GM19099 (cell line): ENCODE measurements around the gene IPO13.

Experiments used
- POLR2A ChIP-seq: IDR thresholded peaks from 3 replicates; pipeline ENCODE4 v1.6.1; 2011; ENCODE audit warnings: low read depth; ENCODE audit not compliant: insufficient read length; ENCODE audit errors: extremely low read depth

The IPO13 gene

DNA sequence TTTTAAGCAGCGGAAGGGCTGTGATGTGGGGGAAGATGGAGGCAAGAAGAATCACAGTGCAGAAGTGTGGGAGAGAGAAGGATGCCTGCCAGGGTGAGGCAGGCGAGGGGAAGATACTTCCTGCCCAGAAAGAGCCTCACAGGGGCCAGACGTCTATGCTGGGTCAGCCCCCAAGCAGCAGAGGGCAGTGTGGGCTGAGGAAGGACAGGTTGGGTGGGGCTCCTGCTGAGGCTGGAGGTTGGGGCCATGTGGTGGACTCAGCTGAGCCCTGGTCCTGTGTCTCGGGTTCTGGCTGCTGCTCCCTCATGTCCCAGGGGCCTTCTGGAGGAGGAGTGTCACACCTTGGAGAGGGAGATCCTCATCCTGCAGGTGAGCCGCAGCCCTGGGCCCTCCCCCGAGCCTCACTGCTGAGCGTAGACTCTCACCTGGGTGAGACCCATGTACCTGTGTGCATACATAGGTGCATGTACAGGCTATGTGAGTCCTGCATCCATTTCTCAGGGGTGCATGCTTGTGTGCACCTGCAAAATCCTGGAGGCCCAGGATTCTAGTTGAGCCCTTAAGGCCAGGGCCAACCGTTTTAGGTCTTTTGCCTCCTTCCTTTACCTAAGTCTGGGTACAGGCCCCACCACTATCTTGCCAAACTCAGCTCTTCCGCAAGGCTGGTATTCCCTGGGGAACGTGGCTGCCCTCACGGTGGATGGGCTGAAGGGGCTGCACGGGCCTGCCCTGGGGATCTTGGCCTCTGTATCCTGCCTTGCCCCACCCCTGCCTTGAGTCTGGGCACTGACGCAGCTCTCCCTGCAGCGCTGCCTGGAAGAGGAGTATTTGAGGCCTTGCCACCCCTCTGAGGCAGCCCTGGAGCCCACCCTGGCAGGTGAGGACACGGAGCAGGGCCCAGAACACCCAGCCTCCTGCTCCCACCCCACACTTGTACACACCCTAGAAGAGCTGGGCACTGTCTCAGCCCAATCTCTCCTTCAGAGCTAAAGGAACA, 48.3 kb downstream of the IPO13 start:
- TF ChIP-seq POLR2A = no peak

DNA sequence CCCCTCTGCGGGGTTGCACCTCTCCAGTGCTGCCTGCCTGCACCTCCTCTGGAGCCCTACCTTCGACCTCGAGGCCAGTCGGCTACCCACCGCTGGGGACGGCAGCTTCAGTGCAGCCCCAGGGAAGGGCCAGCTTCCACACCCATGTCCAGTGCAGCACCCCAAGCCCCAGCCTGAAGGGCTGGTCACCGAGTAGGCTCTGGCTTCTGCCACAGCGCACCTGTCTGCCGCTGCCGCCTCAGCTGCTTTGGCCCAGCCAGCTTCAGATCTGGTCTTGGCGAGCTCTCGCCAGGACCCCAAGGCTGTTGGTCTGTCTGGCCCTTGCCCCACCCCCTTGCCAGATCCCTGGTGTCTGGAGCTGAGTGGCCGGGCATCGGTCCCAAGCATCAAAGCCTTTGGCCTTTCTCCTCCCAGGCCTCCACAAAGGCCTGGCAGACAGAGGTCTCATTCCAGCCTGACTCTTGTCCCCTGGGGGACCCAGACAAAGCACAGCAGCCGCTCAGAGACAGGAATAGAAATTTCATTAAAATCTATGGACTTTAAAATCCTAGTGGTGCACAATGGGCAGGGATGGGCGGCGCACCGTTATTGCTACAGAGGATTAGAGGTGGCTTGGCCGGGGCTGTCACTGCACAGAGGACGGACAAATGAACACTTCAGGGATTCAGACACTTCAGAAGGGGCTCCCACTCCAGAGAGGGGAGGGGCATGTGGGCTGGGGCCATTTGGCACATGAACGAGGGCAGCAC, 49.4 kb downstream of the IPO13 start:
- no peak for TF ChIP-seq POLR2A

DNA sequence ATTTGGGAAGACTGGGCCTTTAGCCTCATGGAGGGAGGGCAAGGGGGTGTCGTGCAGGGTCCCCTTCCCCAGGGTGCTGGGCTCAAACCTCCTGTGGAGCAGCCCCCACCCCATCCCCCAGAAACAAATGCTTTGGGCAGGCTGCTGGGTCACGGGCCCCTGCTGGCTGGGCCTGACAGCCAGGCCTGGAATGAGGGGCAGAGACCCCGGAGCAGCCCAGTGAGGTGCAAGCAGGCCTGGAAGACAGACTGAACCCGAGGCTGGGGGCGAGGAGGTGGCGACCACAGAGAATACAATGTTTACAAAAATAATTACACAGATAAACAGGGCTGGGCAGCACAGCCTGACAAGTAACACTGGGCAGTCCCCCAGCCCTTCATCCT, 50.0 kb downstream of the IPO13 start:
- no peak for TF ChIP-seq POLR2A

DNA sequence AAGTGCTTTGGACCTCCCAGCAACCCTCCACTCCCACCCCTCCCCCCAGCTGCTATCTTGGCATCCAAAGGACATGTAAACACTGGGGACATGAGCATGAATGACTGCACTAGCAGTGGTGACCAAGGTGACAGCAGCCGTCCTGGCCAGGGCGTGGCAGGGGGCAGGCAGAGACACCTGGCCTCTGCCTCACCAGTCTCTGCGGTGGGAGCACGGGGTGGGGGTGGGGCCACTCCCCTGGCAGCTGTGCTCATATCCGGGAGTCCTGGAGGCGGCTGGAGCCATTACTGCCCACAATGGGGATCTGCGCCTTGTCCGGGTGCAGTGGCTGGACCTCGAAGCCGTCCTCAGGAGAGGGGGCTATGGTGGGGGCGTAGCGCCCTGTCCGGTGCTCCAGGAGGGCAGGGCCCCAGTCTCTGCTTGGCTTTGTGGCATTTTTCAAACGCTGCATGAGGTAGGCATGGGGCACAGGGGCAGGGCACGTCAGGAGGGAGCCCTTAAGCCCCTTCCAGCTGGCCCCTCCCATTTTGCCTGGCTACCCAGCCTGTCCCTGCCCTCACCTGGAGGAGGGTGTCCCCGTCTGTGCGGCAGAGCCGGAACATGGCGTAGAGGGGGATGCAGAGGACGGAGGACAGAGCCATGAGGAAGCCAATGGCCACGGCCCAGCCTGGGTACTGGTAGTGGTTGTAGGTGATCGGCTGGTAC, 50.7 kb downstream of the IPO13 start:
- no peak for TF ChIP-seq POLR2A

DNA sequence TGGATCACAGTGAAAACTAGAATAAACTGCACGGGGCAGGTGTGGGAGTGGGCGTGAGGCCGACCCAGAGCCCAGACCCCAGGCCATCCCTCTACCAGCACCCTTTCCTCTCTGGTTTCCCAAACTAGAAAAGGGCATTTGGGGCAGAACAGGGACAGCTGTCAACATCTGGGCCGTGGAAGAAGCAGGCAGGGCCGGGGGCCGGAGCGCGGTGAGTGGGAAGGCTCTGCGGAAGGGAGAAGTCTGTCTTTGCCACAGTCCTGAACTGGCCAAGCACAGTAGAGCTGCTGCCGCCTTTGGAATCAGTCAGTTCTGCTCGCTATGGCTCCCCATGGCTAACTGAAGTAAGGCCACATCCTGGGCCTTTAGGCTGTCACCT, 51.2 kb downstream of the IPO13 start:
- TF ChIP-seq POLR2A = no peak

DNA sequence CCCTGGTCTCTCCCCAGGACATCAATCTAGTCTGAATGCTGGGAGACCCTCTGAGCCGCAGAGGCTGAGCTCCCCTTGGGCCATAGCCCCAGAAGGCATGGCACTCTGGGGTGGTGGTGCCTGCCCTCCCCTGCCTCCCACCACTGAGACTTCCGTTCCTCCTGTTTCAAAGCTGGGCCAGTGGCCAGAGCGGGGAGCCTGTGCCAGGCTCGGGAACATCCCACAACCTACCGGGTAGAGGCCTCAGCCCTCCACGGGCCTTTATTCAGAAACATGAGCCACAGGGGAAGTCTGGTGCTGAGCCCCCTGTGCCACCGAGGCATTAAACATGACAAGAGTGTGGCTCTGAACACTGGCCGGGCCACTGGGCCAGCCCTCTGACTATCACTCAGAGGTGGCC, 52.7 kb downstream of the IPO13 start:
- TF ChIP-seq POLR2A = no peak

DNA sequence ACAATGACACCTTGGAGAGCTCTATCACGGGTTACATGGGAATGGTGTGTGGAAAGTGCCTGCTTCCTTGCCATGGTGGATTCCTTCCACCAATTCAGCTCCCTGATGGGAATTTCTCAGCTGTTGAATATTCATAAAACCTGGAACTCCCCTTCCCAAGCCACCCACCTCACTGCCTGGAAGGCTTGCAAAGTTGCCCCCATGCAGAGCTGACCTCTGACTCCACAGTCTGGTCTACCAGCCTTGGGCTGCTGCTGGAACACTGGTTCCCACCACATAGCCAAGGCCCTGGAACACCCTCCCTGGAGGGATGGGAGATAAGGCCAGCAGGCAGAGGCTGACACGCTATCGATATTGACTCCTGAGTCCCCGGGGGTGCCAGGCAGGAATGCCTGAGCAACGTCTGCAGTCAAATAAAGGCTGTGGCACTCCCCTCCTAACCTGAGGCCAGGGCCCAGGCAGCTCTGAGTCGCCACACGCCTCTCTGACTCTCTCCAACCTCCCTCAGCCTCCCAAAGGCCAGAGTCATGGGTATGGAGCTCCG, 53.4 kb downstream of the IPO13 start:
- no peak for TF ChIP-seq POLR2A

DNA sequence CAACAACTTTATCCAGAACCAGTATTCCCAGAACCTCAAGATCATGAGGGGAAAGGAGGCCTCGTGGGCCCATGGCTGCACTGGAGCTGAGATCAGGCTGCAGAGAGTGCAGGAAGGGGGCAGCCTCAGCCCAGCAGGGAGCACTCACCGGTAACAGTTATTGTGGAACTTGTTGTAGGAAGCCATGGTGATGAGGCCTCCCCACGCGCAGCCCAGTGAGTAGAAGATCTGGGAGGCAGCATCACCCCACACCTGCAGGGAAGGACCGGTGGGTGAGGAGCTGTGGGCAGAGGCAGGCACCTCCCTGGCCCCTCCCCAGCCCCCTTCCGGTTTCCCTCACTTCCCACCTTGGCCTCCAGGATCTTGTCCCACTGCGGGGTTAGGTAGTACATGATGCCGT, 55.4 kb downstream of the IPO13 start:
- TF ChIP-seq POLR2A = no peak

DNA sequence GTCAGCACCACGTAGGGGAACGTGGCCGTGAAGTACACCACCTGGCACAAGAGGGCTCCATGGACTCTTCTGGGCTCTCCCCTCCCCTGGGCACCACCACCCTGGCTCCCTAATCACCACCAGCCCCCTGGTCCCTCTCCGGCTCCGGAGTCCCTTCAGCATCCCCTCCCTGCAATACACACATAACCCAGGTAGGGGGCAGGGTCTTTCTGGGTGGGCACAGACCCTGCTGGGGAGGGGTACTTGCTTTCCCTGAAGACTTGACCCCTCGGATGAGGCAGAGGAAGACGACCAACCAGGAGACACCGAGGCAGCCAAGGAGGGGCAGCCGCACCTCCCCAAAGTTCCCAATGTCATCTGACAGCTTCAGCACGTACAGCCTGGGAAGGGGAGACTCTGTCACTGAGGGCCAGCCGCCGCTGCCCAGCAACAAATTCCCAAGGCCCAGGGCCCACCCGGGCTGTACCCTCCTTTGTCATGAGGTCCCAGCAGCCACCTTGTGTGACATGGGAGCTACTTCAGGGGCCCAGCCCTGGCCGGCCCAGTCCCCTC, 55.9 kb downstream of the IPO13 start:
- TF ChIP-seq POLR2A = no peak

DNA sequence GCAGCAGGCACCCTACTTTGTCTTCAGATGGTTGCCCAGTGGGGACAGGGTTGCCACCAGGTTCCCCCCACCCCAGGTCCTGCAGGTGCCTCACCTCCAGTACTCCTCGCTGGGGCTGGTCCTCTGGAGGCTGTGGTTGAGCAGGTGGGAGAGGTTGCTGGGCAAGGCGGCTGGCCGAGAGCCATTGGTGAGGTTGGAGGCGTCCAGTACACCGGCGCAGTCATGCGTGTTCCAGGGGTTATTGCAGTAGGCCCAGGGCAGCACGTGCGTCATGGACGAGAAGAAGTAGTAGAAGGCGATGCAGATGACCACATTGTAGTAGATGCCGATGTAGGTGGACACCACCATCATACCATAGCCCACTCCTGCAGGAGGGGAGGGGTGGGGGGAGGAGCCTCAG, 61.5 kb downstream of the IPO13 start:
- TF ChIP-seq POLR2A = no peak

DNA sequence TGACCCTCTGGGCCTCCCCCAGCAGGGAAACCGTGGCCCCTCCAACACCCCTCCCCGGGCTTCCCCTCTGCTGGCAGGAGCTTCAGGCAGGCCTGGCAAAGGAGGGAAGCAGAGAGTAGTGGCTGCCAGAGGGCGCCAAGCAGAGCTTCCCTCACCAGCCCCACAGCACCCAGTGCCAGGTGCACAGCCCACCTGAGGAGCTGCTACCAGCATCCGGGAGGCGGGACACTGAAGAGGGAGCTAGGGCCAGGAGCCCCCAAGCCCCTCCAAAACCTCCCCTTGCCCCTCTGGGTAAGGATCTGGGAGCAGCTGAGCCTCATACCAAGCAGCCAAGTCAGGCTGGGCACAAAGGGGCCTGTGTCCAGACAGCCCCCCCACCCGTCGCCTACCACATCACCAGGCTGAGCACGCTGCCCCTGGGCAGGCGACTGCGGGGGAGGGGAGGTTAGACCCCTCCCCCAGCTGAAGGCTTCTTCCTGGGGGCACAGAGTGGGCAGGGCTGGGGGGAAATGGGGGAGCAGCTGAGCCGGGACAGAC, 64.3 kb downstream of the IPO13 start:
- TF ChIP-seq POLR2A = no peak

DNA sequence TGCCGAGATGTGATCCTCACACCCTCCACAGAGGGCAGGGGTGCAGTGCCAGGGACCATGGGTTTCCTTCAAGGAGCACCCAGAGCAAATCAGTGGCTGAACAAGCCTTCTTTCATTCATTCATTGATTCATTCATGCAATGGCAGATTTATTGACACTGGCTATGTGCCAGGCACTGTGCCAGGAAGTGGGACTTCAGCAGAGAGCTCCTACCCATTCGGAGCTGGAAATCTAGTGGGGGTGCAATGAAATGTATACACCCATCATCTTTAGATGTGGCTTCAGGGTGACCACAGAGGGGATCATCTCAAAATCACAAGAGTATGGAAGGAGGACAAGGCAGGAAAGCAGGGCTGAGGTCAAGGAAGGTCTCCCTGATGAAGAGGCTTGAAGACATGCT, 65.7 kb downstream of the IPO13 start:
- TF ChIP-seq POLR2A = no peak

DNA sequence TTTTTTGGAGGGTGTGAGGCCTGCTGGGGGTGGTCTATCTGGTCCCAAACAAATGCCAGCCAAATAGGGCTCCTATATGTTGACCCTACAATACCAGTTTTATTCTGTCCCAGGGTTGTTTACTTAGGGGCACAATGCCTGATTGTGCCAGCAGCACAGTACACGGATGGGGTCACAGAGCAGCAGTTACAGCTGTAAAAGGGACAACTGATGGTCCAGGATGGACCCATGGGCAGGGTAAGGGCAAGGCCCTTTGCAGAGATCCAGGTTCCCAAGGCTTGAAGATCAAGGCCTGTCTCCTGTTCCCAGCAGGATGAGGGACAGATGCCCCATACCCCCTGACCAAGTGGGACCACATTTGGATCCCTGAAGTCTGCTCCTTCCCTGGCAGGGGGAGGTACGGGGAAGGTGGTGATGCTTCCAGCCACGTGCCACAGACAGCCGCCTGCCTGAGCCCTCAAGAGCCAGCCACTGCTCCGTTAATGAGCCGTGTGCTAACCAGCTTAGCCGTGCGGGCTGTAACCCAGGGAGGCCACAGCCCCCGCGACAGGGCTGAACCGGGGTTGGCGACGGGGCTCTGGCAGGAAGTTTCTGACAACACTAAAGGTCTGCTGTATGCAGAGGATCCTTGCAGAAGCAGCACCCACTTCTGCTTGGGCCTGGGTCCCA, 66.3 kb downstream of the IPO13 start:
- no peak for TF ChIP-seq POLR2A

DNA sequence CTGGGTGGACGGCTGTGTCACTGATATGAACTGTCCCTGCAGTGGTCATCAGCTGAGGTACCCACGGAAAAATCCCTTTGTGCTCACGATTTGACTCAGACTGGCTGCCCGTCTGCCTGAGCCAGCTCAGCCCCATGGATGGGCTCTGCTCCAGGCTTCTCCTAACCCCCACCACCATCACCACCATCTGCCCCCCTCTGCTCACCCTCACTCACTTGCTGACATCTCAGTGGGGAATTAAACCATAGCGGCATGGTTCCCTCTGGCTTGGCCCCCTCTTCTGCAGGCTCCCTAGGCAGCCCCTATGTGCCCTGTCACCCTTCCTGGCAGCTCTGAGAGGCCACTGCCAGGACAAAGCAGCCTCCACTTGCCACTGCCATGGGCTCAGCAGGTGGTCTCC, 67.2 kb downstream of the IPO13 start:
- no peak for TF ChIP-seq POLR2A

DNA sequence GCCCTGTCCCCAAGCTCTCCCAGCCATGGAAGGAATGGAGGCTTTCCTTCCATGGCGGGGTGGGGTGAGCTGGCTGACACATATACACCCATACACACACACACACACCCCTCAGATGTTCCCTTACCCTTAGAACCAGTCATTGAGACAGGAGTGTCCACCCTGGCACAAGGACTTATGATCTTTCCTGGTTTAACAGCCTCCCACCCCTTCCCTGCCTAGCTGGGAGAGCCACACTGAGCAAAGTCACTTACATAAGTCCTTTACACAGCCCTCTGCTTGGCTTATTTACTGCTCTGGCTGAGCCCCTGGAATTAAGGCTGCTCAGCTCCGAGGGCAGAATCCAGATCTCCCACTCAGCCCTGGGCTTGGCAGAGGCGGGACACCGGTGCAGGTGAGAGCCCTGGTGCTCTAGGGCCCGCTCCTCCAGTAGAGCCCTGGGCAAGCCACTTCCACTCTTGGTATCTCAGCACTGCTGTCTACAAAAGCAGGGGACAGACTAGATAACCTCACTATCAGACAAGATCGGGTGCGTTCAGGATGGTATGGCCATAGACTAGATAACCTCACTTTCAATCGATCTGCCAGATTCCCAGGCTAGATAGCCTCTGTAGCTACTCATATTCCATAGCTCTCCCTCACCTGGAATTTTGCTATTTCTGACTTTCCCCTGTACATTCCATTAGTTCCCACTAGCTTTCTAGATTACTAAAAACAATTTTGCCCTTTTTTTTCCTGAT, 67.8 kb downstream of the IPO13 start:
- TF ChIP-seq POLR2A = no peak
